HCT116 (cell line): Measurements from ENCODE around the gene USP3.

Source experiments
- ATF3 ChIP-seq: IDR thresholded peaks from 2 replicates; pipeline ENCODE4 v1.6.1; 2012
- CTCF ChIP-seq, 3 experiments: fragments of 200-600 bp in 1 of 3; sonication (generic) in 1 of 3; IDR thresholded peaks in 2 of 3; conservative IDR thresholded peaks in 1 of 3; 2 replicates each; pipeline ENCODE4 v1.5.1; 2012 to 2017; ENCODE audit warnings: low read depth in 2 of 3, low read length in 2 of 3, antibody characterized with exemption in 1 of 3, borderline replicate concordance in 1 of 3, control low read depth in 1 of 3, mild to moderate bottlenecking in 1 of 3, mixed read lengths in 1 of 3, mixed run types in 1 of 3, moderate library complexity in 1 of 3; ENCODE audit not compliant: insufficient read depth in 1 of 3
- JUND ChIP-seq: IDR thresholded peaks from 2 replicates; pipeline ENCODE4 v1.6.1; 2012
- MAX ChIP-seq: IDR thresholded peaks from 2 replicates; pipeline ENCODE4 v1.6.1; 2012
- POLR2A ChIP-seq: IDR thresholded peaks from 2 replicates; pipeline ENCODE4 v1.7.0; 2011; ENCODE audit warnings: borderline replicate concordance; ENCODE audit not compliant: insufficient read depth, insufficient read length; ENCODE audit errors: extremely low read depth
- RAD21 ChIP-seq: IDR thresholded peaks from 2 replicates; pipeline ENCODE4 v1.6.1; 2012; ENCODE audit warnings: low read depth, mild to moderate bottlenecking
- REST ChIP-seq: IDR thresholded peaks from 2 replicates; pipeline ENCODE4 v1.6.1; 2012; ENCODE audit warnings: low read depth
- SP1 ChIP-seq: IDR thresholded peaks from 2 replicates; pipeline ENCODE4 v1.6.1; 2012; ENCODE audit warnings: low read depth
- YY1 ChIP-seq: IDR thresholded peaks from 2 replicates; pipeline ENCODE4 v1.6.1; 2011; ENCODE audit warnings: low read length, low read depth, moderate library complexity, mild to moderate bottlenecking; ENCODE audit not compliant: insufficient replicate concordance; ENCODE audit errors: extremely low read depth

- no peak for TF ChIP-seq CTCF (IDR thresholded peaks at IDR 0.05 in 2 of 3, conservative IDR thresholded peaks at IDR 0.05 in 1 of 3; ENCODE audit: borderline replicate concordance in 1 of 3, insufficient read depth in 1 of 3, low read depth in 2 of 3, low read length in 2 of 3)
- no peak for TF ChIP-seq REST
- no peak for TF ChIP-seq MAX
- no peak for TF ChIP-seq JUND
- TF ChIP-seq RAD21 = no peak
- no peak for TF ChIP-seq ATF3
- no peak for TF ChIP-seq YY1
- no peak for TF ChIP-seq POLR2A
- no peak for TF ChIP-seq SP1
Measured at GRCh38 chr15:63491116-63491827, 13.1 kb upstream of the USP3 start.
